ENCODE measurements around the gene WASF2. TPM values are rescaled to one million over a fixed set of nuclear protein-coding genes. Genes with fewer than 3 reads are reported as not detected.

The WASF2 gene
- polyA plus RNA-seq, 1 donor from 2014 or later: 2.5 TPM

DNA sequence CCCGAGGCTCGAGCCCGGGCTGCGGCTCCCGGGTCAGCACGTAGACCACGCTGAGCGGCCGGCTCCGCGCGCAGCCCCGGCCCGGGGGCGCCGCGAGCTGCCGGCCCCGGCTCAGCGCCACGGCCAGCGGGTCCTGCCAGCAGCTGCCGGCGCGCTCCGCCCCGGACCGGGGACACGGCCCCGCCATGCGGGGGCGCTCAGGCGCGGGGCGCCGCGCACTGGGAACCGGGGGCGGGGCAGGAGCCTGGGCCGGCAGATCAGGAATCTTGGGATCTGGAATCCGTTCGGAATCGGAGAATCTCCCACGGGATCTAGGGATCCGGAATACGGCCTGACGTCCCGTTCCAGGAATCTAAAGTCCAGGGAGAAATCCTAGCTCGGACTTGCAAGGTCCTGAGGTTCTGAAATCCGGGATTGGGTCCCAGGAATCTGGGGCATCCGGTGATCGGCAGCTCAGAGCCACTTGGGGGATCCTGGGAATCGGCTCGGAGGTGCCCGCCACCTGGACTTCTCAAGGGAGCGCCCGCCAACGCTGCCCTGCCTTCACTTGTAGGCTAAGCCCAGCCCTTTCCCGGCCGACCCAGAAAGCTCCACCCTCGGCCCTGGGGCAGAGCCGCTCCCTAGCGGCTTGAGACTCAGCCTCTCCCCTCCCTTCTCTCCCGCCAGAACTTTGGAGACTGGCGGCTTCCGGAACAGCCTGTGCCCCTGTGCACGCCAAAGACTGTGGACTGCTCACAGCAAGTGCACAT lies 123.4 kb downstream of the WASF2 start, which contains the start of gene MAP3K6:
Gene MAP3K6, minus strand, starts transcription at position 551 of the 749 bp plus-strand sequence. Its CDS starts 364 bp downstream, at position 187.
- H2AFZ ChIP-seq (ENCODE audit: low read depth, low read length): no peak within 1 kb of the TSS
- no peaks in the 10 kb centered on the region for H3K9me3 ChIP-seq (ENCODE audit: low read length)
- H3K9me2 ChIP-seq (ENCODE audit: insufficient read depth, low read length): no peaks in the 10 kb centered on the region
- H3K79me2 ChIP-seq (replicated peaks; ENCODE audit: insufficient read depth, low read length): no peaks in the 10 kb centered on the region
- peaks cover 7% of the 10 kb centered on the region for H3K27me3 ChIP-seq (ENCODE audit: insufficient read depth, low read depth, low read length)
- peak within 1 kb of the TSS; percentile 36 for H3K9ac ChIP-seq (ENCODE audit: low read length)
- peak within 1 kb of the TSS; percentile 64 for H3K4me3 ChIP-seq (ENCODE audit: low read length)
- no peaks in the 10 kb centered on the region for H3F3A ChIP-seq (ENCODE audit: insufficient read depth, low read length, poor library complexity, severe bottlenecking)
- no peaks in the 10 kb centered on the region for H4K20me1 ChIP-seq (ENCODE audit: insufficient read depth)
- peak within 1 kb of the TSS; percentile 55 for H3K4me2 ChIP-seq (ENCODE audit: low read length)
- no peak within 1 kb of the TSS for H3K27ac ChIP-seq (ENCODE audit: low read length)
- TF ChIP-seq, protein P1, sequence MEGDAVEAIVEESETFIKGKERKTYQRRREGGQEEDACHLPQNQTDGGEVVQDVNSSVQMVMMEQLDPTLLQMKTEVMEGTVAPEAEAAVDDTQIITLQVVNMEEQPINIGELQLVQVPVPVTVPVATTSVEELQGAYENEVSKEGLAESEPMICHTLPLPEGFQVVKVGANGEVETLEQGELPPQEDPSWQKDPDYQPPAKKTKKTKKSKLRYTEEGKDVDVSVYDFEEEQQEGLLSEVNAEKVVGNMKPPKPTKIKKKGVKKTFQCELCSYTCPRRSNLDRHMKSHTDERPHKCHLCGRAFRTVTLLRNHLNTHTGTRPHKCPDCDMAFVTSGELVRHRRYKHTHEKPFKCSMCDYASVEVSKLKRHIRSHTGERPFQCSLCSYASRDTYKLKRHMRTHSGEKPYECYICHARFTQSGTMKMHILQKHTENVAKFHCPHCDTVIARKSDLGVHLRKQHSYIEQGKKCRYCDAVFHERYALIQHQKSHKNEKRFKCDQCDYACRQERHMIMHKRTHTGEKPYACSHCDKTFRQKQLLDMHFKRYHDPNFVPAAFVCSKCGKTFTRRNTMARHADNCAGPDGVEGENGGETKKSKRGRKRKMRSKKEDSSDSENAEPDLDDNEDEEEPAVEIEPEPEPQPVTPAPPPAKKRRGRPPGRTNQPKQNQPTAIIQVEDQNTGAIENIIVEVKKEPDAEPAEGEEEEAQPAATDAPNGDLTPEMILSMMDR (IDR thresholded peaks at IDR 0.05; ENCODE audit: poor library complexity, severe bottlenecking): peak; percentile 62
- no peak for TF ChIP-seq SMC3 (conservative IDR thresholded peaks at IDR 0.05; ENCODE audit: poor library complexity)
- no peak for TF ChIP-seq RAD21 (conservative IDR thresholded peaks at IDR 0.05)
- no peaks in the 10 kb centered on the region for H3K36me3 ChIP-seq (ENCODE audit: insufficient read depth, low read length)

DNA sequence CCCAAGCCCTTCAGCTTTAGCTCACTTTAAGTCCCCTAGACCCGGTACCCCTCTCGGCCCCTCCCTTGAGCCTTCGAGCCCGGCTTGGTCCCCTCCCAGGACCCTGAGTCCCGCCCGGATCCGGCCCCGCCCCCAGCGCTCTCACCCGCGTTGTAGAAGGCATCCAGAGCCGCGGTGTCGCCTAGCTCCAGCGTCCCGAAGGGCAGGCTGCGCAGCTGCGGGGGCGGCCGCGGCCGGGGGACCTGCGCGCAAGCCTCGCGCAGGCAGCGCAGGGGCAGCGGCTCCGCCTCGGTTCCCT lies 123.9 kb downstream of the WASF2 start:
- TF ChIP-seq EZH2 (IDR thresholded peaks at IDR 0.05; ENCODE audit: borderline replicate concordance, insufficient read depth, low read length, poor library complexity, severe bottlenecking): no peak
- no peak for TF ChIP-seq RAD21 (conservative IDR thresholded peaks at IDR 0.05)
- TF ChIP-seq, protein P2, sequence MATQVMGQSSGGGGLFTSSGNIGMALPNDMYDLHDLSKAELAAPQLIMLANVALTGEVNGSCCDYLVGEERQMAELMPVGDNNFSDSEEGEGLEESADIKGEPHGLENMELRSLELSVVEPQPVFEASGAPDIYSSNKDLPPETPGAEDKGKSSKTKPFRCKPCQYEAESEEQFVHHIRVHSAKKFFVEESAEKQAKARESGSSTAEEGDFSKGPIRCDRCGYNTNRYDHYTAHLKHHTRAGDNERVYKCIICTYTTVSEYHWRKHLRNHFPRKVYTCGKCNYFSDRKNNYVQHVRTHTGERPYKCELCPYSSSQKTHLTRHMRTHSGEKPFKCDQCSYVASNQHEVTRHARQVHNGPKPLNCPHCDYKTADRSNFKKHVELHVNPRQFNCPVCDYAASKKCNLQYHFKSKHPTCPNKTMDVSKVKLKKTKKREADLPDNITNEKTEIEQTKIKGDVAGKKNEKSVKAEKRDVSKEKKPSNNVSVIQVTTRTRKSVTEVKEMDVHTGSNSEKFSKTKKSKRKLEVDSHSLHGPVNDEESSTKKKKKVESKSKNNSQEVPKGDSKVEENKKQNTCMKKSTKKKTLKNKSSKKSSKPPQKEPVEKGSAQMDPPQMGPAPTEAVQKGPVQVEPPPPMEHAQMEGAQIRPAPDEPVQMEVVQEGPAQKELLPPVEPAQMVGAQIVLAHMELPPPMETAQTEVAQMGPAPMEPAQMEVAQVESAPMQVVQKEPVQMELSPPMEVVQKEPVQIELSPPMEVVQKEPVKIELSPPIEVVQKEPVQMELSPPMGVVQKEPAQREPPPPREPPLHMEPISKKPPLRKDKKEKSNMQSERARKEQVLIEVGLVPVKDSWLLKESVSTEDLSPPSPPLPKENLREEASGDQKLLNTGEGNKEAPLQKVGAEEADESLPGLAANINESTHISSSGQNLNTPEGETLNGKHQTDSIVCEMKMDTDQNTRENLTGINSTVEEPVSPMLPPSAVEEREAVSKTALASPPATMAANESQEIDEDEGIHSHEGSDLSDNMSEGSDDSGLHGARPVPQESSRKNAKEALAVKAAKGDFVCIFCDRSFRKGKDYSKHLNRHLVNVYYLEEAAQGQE (IDR thresholded peaks at IDR 0.05; ENCODE audit: borderline replicate concordance): no peak
- no peak for TF ChIP-seq MXI1 (conservative IDR thresholded peaks at IDR 0.05; ENCODE audit: poor library complexity, severe bottlenecking)
- no peak for TF ChIP-seq EP300 (conservative IDR thresholded peaks at IDR 0.05; ENCODE audit: poor library complexity, severe bottlenecking)
- TF ChIP-seq TAF1 (IDR thresholded peaks at IDR 0.05; ENCODE audit: low read depth): no peak
- no peak for TF ChIP-seq SMC3 (conservative IDR thresholded peaks at IDR 0.05; ENCODE audit: poor library complexity)
- TF ChIP-seq, protein P1 (IDR thresholded peaks at IDR 0.05; ENCODE audit: poor library complexity, severe bottlenecking): no peak
- no peak for TF ChIP-seq POLR2AphosphoS5 (IDR thresholded peaks at IDR 0.05)
- H3K27me3 ChIP-seq (ENCODE audit: insufficient read depth, low read depth, low read length): peaks cover 9% of the 10 kb centered on the region
- H3K79me2 ChIP-seq (replicated peaks; ENCODE audit: insufficient read depth, low read length): no peaks in the 10 kb centered on the region
- no peak overlapping the region for H2AFZ ChIP-seq (ENCODE audit: low read depth, low read length)
- no peak overlapping the region for H3K27ac ChIP-seq (ENCODE audit: low read length)
- H3K4me2 ChIP-seq (ENCODE audit: low read length): peak overlapping the region; percentile 55
- no peaks in the 10 kb centered on the region for H3K9me3 ChIP-seq (ENCODE audit: low read length)
- H3K9me2 ChIP-seq (ENCODE audit: insufficient read depth, low read length): no peaks in the 10 kb centered on the region
- no peaks in the 10 kb centered on the region for H3K36me3 ChIP-seq (ENCODE audit: insufficient read depth, low read length)
- H3F3A ChIP-seq (ENCODE audit: insufficient read depth, low read length, poor library complexity, severe bottlenecking): no peaks in the 10 kb centered on the region
- no peaks in the 10 kb centered on the region for H4K20me1 ChIP-seq (ENCODE audit: insufficient read depth)
- H3K9ac ChIP-seq (ENCODE audit: low read length): peak overlapping the region; percentile 36
- peak overlapping the region; percentile 64 for H3K4me3 ChIP-seq (ENCODE audit: low read length)
